Epithelial cell of proximal tubule (primary cell): ENCODE results near the gene BPIFA2. TPM values are rescaled to one million over a fixed set of nuclear protein-coding genes. Genes with fewer than 3 reads are reported as not detected.

ENCODE experiments used
- DNase-seq: peaks from one replicate; pipeline ENCODE4 v3.0.0-alpha.2; 2011; ENCODE audit warnings: low read depth
- H3K4me3 ChIP-seq: 2 replicates; pipeline ENCODE4 v1.5.1; 2011; ENCODE audit warnings: low read depth, mild to moderate bottlenecking, low read length
- CTCF ChIP-seq: conservative IDR thresholded peaks from 2 replicates; pipeline ENCODE4 v1.5.1; 2012; ENCODE audit warnings: low read depth, mild to moderate bottlenecking, low read length
- total RNA-seq: library from RNA; depleted of rRNA; stranded (reverse); fragments of >200 nt; gene quantifications from 2 replicates; pipeline ENCODE4 v1.2.3, GENCODE V29; 2015

The BPIFA2 gene
- total RNA-seq, 1 donor from 2014 or later: not detected

- no peak for DNase-seq
- H3K4me3 ChIP-seq: no peak overlapping the region
- TF ChIP-seq CTCF: no peak
Observed at GRCh38 chr20:33127422-33128097, 40.4 kb upstream of the BPIFA2 start.

- no peak for DNase-seq
- H3K4me3 ChIP-seq: no peak overlapping the region
- no peak for TF ChIP-seq CTCF
Observed at GRCh38 chr20:33130568-33131061, 37.3 kb upstream of the BPIFA2 start.

GRCh38 chr20:33131949-33132473, 35.9 kb upstream of the BPIFA2 start:
- DNase-seq: no peak
- H3K4me3 ChIP-seq: no peak overlapping the region
- no peak for TF ChIP-seq CTCF

- DNase-seq: no peak
- no peak for TF ChIP-seq CTCF
- H3K4me3 ChIP-seq: no peak overlapping the region
Observed at GRCh38 chr20:33132513-33133372, 35.2 kb upstream of the BPIFA2 start.

GRCh38 chr20:33133373-33133941, 34.5 kb upstream of the BPIFA2 start:
- no peak for DNase-seq
- no peak for TF ChIP-seq CTCF
- H3K4me3 ChIP-seq: no peak overlapping the region

- no peak for TF ChIP-seq CTCF
- no peak overlapping the region for H3K4me3 ChIP-seq
- no peak for DNase-seq
Observed at GRCh38 chr20:33137195-33137594, 30.8 kb upstream of the BPIFA2 start.
